ENCODE results near the gene BTNL8.

- TF ChIP-seq ZNF274 (IDR thresholded peaks at IDR 0.05; ENCODE audit: low read depth, low read length) (no peak), YY1 (IDR thresholded peaks at IDR 0.05; ENCODE audit: insufficient read depth, insufficient read length) (no peak)
Measured at GRCh38 chr5:180853848-180854176, 45.1 kb upstream of the BTNL8 start.

Measured in NT2/D1 (cell line).